ENCODE data around the gene SHANK3. TPM values are rescaled to one million over a fixed set of nuclear protein-coding genes. Genes with fewer than 3 reads are reported as not detected.

Gene SHANK3
- total and polyA plus RNA-seq, 9 donors = 2.6 to 23.2 (median 6.2) TPM

GRCh38 chr22:50702821-50703725, 30.4 kb downstream of the SHANK3 start:
- H3K27me3 ChIP-seq = no peaks in the 10 kb centered on the region
- intact Hi-C loops (cut with DNase I) = no loop called here
- H3K4me1 ChIP-seq (ENCODE audit: insufficient read depth) = peaks cover under 1% of the 10 kb centered on the region
- H3K4me3 ChIP-seq = no peak overlapping the region
- no peaks in the 10 kb centered on the region for H3K9me3 ChIP-seq
- H3K27ac ChIP-seq = no peak overlapping the region
- no peaks in the 10 kb centered on the region for H3K36me3 ChIP-seq
- TF ChIP-seq EP300 (IDR thresholded peaks at IDR 0.05) (no peak), POLR2A (IDR thresholded peaks at IDR 0.05) (no peak), CTCF (IDR thresholded peaks at IDR 0.05) (no peak)
- peak in 1 of 5 donors; percentile 9 for DNase-seq
- WGBS, 3 donors = 83 to 88% (median 86%) methylated on average over 20 of the region's 20 CpGs

- intact Hi-C loops (cut with DNase I) = no loop called here
- H3K4me3 ChIP-seq = no peak overlapping the region
- H3K36me3 ChIP-seq = no peaks in the 10 kb centered on the region
- 87 to 91% (median 90%) methylated on average over 36 of the region's 36 CpGs for WGBS, 3 donors
- no peaks in the 10 kb centered on the region for H3K27me3 ChIP-seq
- H3K9me3 ChIP-seq = no peaks in the 10 kb centered on the region
- no peak overlapping the region for H3K27ac ChIP-seq
- TF ChIP-seq POLR2A (IDR thresholded peaks at IDR 0.05) (no peak), CTCF (IDR thresholded peaks at IDR 0.05) (no peak), EP300 (IDR thresholded peaks at IDR 0.05) (no peak)
- DNase-seq = peak in 1 of 5 donors; percentile 8
- no peaks in the 10 kb centered on the region for H3K4me1 ChIP-seq (ENCODE audit: insufficient read depth)
Observed at GRCh38 chr22:50703726-50704509, 31.3 kb downstream of the SHANK3 start.

- H3K4me1 ChIP-seq (ENCODE audit: insufficient read depth) = no peaks in the 10 kb centered on the region
- no peak overlapping the region for H3K4me3 ChIP-seq
- no peak for TF ChIP-seq POLR2A (IDR thresholded peaks at IDR 0.05)
- TF ChIP-seq CTCF (IDR thresholded peaks at IDR 0.05) = no peak
- no peak for TF ChIP-seq EP300 (IDR thresholded peaks at IDR 0.05)
- no peaks in the 10 kb centered on the region for H3K9me3 ChIP-seq
- H3K27me3 ChIP-seq = no peaks in the 10 kb centered on the region
- H3K27ac ChIP-seq = no peak overlapping the region
- intact Hi-C loops (cut with DNase I) = no loop called here
- DNase-seq = peak in 1 of 5 donors; percentile 14
- 69 to 83% (median 75%) methylated on average over 25 to 37 of the region's 37 CpGs for WGBS, 3 donors
- no peaks in the 10 kb centered on the region for H3K36me3 ChIP-seq
Observed at GRCh38 chr22:50704510-50705218, 32.0 kb downstream of the SHANK3 start.

GRCh38 chr22:50705219-50705691, 32.6 kb downstream of the SHANK3 start:
- no peaks in the 10 kb centered on the region for H3K9me3 ChIP-seq
- DNase-seq = peak; percentile 23 to 64 (median 41)
- WGBS, 3 donors = 3 to 29% (median 7%) methylated on average over 21 to 23 of the region's 23 CpGs
- H3K4me3 ChIP-seq = no peak overlapping the region
- H3K27ac ChIP-seq = no peak overlapping the region
- no peaks in the 10 kb centered on the region for H3K36me3 ChIP-seq
- H3K4me1 ChIP-seq (ENCODE audit: insufficient read depth) = no peaks in the 10 kb centered on the region
- no peak for TF ChIP-seq CTCF (IDR thresholded peaks at IDR 0.05)
- TF ChIP-seq POLR2A (IDR thresholded peaks at IDR 0.05) = no peak
- TF ChIP-seq EP300 (IDR thresholded peaks at IDR 0.05) = no peak
- no peaks in the 10 kb centered on the region for H3K27me3 ChIP-seq
- intact Hi-C loops (cut with DNase I) = no loop called here
